Cardiac fibroblast (primary cell): Measurements from ENCODE around the gene ZNF248.

Experiments
- DNase-seq, 2 donors: peaks; one replicate each; pipeline versions ENCODE4 v3.0.0 to v3.0.0-alpha.2; 2010; ENCODE audit warnings: low read depth in 2 of 2
- H3K4me3 ChIP-seq, 2 donors: replicated peaks in 1 of 2; 1 replicate in 1 of 2; 2 replicates in 1 of 2; pipeline ENCODE4 v1.5.1; 2011; ENCODE audit warnings: low read depth in 2 of 2, low read length in 2 of 2, mild to moderate bottlenecking in 2 of 2, moderate library complexity in 1 of 2
- CTCF ChIP-seq: IDR thresholded peaks from one replicate; pipeline ENCODE4 v1.5.1; 2011; ENCODE audit warnings: low read depth, mild to moderate bottlenecking, low read length, inconsistent platforms

The ZNF248 gene

GRCh38 chr10:37872283-37872682, 14.9 kb upstream of the ZNF248 start:
- no peak for TF ChIP-seq CTCF
- DNase-seq = no peak
- no peak overlapping the region for H3K4me3 ChIP-seq

- TF ChIP-seq CTCF = no peak
Measured at GRCh38 chr10:37871568-37872251, 14.3 kb upstream of the ZNF248 start.

GRCh38 chr10:37871143-37871542, 13.7 kb upstream of the ZNF248 start:
- no peak for TF ChIP-seq CTCF

More at GRCh38 chr10:37871568-37872251, 14.3 kb upstream of the ZNF248 start:
- DNase-seq = no peak
- H3K4me3 ChIP-seq = no peak overlapping the region

GRCh38 chr10:37868796-37869195, 11.4 kb upstream of the ZNF248 start:
- no peak overlapping the region for H3K4me3 ChIP-seq
- TF ChIP-seq CTCF = no peak
- DNase-seq = no peak

More at GRCh38 chr10:37871143-37871542, 13.7 kb upstream of the ZNF248 start:
- H3K4me3 ChIP-seq = no peak overlapping the region
- DNase-seq = no peak

- no peak overlapping the region for H3K4me3 ChIP-seq
- TF ChIP-seq CTCF = no peak
- DNase-seq = no peak
Measured at GRCh38 chr10:37865957-37866803, 8.8 kb upstream of the ZNF248 start.

GRCh38 chr10:37865264-37865663, 7.9 kb upstream of the ZNF248 start:
- TF ChIP-seq CTCF = no peak
- DNase-seq = no peak
- no peak overlapping the region for H3K4me3 ChIP-seq
